T-helper 1 cell treated with Interleukin-12 subunit alpha and Interleukin-12 subunit beta and Interleukin-4 antibody, amounts not matched to agents 30 μg/mL and 1 μg/mL, for 36 hours (primary cell): ENCODE results near the gene BRF1.
"Not testable (repeated sequence)": the region's sequence is repeated elsewhere in the genome, so short reads cannot be mapped to it uniquely, and the experiment has no call there.

ENCODE experiments used
- H3K27ac Mint-ChIP-seq: one replicate; pipeline ENCODE4 v1.8.0; 2021; ENCODE audit warnings: mild to moderate bottlenecking, mixed read lengths
- H3K27me3 Mint-ChIP-seq: one replicate; pipeline ENCODE4 v1.8.0; 2021; ENCODE audit warnings: low read depth, mixed read lengths
- H3K36me3 Mint-ChIP-seq: one replicate; pipeline ENCODE4 v1.8.0; 2021; ENCODE audit warnings: low read depth, mixed read lengths
- H3K4me1 Mint-ChIP-seq: one replicate; pipeline ENCODE4 v1.8.0; 2021; ENCODE audit warnings: low read depth, mixed read lengths
- H3K4me3 Mint-ChIP-seq: one replicate; pipeline ENCODE4 v1.8.0; 2021; ENCODE audit warnings: mild to moderate bottlenecking, moderate library complexity, mixed read lengths
- H3K9me3 Mint-ChIP-seq: one replicate; pipeline ENCODE4 v1.8.0; 2021; ENCODE audit warnings: mixed read lengths

The BRF1 gene

DNA sequence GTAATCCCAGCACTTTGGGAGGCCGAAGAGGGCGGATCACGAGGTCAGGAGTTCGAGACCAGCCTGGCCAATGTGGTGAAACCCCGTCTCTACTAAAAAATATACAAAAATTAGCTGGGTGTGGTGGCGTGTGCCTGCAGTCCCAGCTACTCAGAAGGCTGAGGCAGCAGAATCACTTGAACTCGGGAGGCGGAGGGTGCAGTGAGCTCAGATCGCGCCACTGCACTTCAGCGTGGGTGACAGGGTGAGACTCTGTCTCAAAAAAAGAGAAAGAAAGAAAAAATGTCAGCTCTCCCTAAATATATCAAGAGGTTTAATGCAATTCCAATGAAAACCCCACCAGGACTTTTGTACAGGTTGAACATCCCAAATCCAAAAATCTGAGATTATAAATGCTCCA lies 3.5 kb downstream of the BRF1 start:
- peaks cover 31% of the 10 kb centered on the region for H3K4me1 Mint-ChIP-seq
- H3K4me3 Mint-ChIP-seq, H3K27me3 Mint-ChIP-seq, H3K9me3 Mint-ChIP-seq, H3K27ac Mint-ChIP-seq, H3K36me3 Mint-ChIP-seq: not testable (repeated sequence)

GRCh38 chr14:105294142-105294597 lies 6.6 kb downstream of the BRF1 start:
- Mint-ChIP-seq H3K4me3 (peak overlapping the region; percentile 79), H3K27me3 (no peaks in the 10 kb centered on the region), H3K36me3 (peaks cover 2% of the 10 kb centered on the region), H3K9me3 (no peaks in the 10 kb centered on the region), H3K27ac (peak overlapping the region; percentile 95), H3K4me1 (peaks cover 34% of the 10 kb centered on the region)

DNA sequence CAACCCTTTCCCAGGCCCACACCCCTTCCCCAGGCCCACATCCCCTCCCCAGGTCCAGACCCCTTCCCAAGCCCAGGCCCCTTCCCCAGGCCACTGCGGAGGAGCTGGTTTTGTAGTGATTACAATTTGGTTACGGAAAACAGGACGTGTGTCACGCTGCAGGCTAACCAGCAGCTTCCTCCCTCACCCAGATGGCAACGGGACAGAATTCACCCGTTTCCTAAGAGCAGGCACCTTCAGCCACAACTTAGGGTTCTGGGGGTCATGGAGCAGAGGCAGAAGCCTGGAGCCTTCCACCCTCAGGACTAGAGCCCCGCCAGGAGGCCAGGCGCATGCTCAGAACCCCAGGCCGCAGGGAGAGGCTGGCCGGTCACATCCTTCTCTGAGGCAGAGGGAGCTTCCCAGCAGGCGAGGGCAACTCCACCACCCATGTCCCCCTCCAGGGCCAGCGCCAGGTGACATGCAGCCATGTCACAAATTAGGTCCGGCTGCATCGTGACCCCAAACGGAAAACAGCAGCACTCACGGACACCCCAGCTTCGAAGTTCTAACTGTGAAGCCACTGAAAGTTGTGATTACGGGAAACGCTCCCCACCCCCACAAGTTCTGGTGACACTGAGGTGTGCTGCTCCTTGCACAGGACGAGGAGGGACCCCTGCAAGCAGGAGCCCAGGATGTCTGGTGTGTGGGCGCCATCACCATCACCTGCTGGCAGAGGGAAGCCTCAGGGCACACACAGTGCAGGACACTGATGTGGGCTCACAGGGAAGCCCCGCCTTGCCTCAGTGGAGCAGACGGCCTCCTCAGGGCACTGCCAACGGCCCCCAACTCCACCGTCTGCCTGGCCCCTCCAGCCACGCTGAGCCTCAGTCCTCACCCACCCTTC lies 7.7 kb downstream of the BRF1 start:
- Mint-ChIP-seq H3K4me3 (peak overlapping the region; percentile 70), H3K27me3 (no peaks in the 10 kb centered on the region), H3K27ac (peak overlapping the region; percentile 90), H3K9me3 (no peaks in the 10 kb centered on the region), H3K36me3 (peaks cover 2% of the 10 kb centered on the region), H3K4me1 (peaks cover 33% of the 10 kb centered on the region)

DNA sequence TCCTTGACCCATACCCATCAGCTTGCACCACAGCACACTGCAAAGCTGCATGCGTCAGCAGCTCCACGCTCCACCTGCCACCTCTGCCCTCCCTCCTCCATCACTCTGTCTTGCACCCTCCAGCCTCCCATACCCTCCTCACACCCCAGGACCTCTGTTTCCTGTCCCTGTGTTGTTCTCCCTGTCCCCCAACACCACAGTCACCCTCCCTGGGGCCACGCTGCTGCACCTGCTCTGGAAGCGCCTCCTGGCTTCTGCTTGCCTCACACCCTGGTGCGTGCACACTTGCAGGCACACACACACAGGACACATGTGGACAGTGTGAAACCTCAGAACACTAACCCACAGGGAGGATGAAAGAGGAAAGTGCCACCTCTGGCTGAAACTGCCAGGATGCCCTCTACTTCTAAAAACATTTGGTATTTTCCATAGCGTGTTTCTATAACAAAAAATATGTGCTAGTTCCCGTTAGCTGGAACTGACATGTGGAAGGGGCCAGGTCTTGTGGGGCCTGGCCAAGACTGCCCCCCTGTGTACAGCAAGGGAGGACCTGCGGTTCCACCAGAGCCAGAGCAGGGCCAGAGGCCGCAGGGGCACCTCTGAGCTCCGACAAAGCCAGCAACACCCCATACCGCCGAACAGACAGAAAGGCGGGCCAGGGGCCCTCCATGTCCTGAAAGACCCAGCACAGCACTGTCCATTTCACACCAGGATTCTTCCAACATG lies 10.0 kb downstream of the BRF1 start:
- Mint-ChIP-seq H3K4me1 (peaks cover 32% of the 10 kb centered on the region), H3K36me3 (peaks cover 2% of the 10 kb centered on the region), H3K27me3 (no peaks in the 10 kb centered on the region), H3K4me3 (no peak overlapping the region), H3K27ac (peak overlapping the region; percentile 65), H3K9me3 (no peaks in the 10 kb centered on the region)

DNA sequence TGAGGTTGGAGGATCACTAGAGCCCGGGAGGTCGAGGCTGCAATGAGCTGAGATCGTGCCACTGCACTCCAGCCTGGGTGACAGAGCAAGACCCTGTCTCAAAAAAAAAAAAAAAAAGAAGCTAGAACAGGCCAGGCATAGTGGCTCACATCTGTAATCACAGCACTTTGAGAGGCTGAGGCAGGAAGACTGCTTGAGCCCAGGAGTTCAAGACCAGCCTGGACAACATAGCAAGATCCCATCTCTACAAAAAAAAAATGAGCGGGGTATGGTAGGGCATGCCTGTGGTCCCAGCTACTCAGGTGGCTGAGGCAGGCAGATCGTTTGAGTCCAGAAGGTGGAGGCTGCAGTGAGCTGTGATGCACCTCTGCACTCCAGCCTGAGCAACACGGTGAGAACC lies 11.9 kb downstream of the BRF1 start:
- not testable (repeated sequence) for H3K27ac Mint-ChIP-seq, H3K9me3 Mint-ChIP-seq, H3K36me3 Mint-ChIP-seq, H3K27me3 Mint-ChIP-seq, H3K4me3 Mint-ChIP-seq
- peaks cover 29% of the 10 kb centered on the region for H3K4me1 Mint-ChIP-seq

DNA sequence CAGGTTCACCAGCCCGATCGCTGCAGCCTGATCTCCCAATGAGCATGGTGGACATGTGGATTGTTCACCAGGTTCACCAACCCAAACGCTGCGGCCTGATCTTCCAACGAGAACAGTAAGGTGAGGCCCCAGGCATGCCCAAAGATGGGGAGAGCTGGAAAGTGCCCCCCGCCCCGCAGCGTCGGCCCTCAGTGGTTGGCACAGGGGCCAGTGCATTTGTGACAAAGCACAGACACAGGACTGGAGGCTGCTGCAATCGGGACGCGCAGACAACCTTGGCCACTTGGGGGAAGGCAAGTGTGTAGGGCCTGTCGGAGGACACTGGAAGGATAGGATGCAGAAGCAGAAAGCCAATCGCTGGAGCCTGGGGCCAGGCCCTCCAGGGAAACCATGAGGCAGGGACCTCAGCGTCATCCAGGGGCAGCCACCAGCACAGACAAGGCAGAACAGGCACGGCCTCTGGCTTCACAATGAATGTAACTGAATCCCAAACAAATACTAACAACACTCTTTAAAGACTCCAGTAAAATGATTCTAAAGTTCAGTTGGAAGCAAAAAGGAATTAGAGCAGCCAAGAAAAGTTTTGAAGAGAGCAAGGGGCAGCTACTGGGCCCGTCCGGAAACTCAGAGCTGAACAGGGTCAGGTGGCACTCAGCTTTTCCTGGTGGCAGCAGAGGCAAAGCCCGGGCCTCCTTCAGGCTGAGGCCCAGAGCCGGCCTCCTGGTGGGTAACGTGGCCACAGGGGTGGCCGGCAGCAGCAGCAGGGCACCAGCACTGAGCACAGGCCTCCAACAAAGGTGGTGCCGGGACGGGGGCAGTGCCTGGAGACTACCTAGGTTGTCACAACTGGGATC lies 13.3 kb downstream of the BRF1 start:
- H3K4me3 Mint-ChIP-seq: no peak overlapping the region
- H3K36me3 Mint-ChIP-seq: peaks cover 8% of the 10 kb centered on the region
- H3K9me3 Mint-ChIP-seq: no peaks in the 10 kb centered on the region
- H3K27me3 Mint-ChIP-seq: no peaks in the 10 kb centered on the region
- no peak overlapping the region for H3K27ac Mint-ChIP-seq
- H3K4me1 Mint-ChIP-seq: peaks cover 26% of the 10 kb centered on the region

GRCh38 chr14:105286759-105287144 lies 14.0 kb downstream of the BRF1 start:
- peaks cover 30% of the 10 kb centered on the region for H3K4me1 Mint-ChIP-seq
- H3K4me3 Mint-ChIP-seq: no peak overlapping the region
- no peaks in the 10 kb centered on the region for H3K27me3 Mint-ChIP-seq
- peaks cover 11% of the 10 kb centered on the region for H3K36me3 Mint-ChIP-seq
- no peak overlapping the region for H3K27ac Mint-ChIP-seq
- no peaks in the 10 kb centered on the region for H3K9me3 Mint-ChIP-seq

GRCh38 chr14:105285174-105285573 lies 15.6 kb downstream of the BRF1 start:
- no peaks in the 10 kb centered on the region for H3K27me3 Mint-ChIP-seq

DNA sequence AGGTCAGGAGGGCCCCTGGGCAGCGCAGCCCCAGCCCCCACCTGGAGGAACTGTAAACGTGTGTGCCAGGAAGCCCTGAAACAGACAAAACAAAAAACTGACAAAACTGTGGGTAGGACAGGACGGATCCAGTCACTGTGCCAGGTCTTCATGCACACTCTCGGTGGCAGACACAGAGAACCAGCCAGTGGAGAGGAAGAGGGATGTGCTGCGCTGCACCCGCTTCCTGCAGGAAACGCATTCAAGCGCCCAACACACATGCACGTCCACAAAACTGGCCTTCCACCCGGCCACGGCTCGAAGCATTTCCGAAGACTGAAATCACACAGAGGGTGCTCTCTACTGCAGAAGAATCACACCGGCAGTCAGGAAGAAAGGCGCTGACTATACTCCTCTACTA lies 16.9 kb downstream of the BRF1 start:
- H3K9me3 Mint-ChIP-seq: no peaks in the 10 kb centered on the region
- H3K4me1 Mint-ChIP-seq: peaks cover 22% of the 10 kb centered on the region
- peak overlapping the region; percentile 59 for H3K27ac Mint-ChIP-seq
- peaks cover 13% of the 10 kb centered on the region for H3K36me3 Mint-ChIP-seq
- H3K4me3 Mint-ChIP-seq: no peak overlapping the region
- no peaks in the 10 kb centered on the region for H3K27me3 Mint-ChIP-seq

More at GRCh38 chr14:105285174-105285573, 15.6 kb downstream of the BRF1 start:
- Mint-ChIP-seq H3K9me3 (no peaks in the 10 kb centered on the region), H3K36me3 (peaks cover 13% of the 10 kb centered on the region), H3K4me1 (peaks cover 21% of the 10 kb centered on the region), H3K4me3 (no peak overlapping the region), H3K27ac (no peak overlapping the region)

GRCh38 chr14:105283028-105283427 lies 17.8 kb downstream of the BRF1 start:
- Mint-ChIP-seq H3K4me1 (peaks cover 22% of the 10 kb centered on the region), H3K27ac (no peak overlapping the region), H3K27me3 (no peaks in the 10 kb centered on the region), H3K4me3 (no peak overlapping the region), H3K36me3 (peaks cover 13% of the 10 kb centered on the region), H3K9me3 (no peaks in the 10 kb centered on the region)

- peaks cover 13% of the 10 kb centered on the region for H3K36me3 Mint-ChIP-seq
- H3K4me1 Mint-ChIP-seq: peaks cover 22% of the 10 kb centered on the region
- no peak overlapping the region for H3K4me3 Mint-ChIP-seq
- no peaks in the 10 kb centered on the region for H3K9me3 Mint-ChIP-seq
- H3K27ac Mint-ChIP-seq: peak overlapping the region; percentile 13
- no peaks in the 10 kb centered on the region for H3K27me3 Mint-ChIP-seq
These were observed 18.6 kb downstream of the BRF1 start for GRCh38 chr14:105282098-105282725.

GRCh38 chr14:105281371-105282097 lies 19.3 kb downstream of the BRF1 start:
- Mint-ChIP-seq H3K27ac (peak overlapping the region; percentile 3), H3K4me1 (peaks cover 22% of the 10 kb centered on the region), H3K27me3 (no peaks in the 10 kb centered on the region)

GRCh38 chr14:105280525-105280924 lies 20.3 kb downstream of the BRF1 start:
- H3K4me3 Mint-ChIP-seq: no peak overlapping the region
- H3K27ac Mint-ChIP-seq: no peak overlapping the region
- peaks cover 22% of the 10 kb centered on the region for H3K4me1 Mint-ChIP-seq
- peaks cover 13% of the 10 kb centered on the region for H3K36me3 Mint-ChIP-seq
- H3K9me3 Mint-ChIP-seq: no peaks in the 10 kb centered on the region
- no peaks in the 10 kb centered on the region for H3K27me3 Mint-ChIP-seq

More at GRCh38 chr14:105281371-105282097, 19.3 kb downstream of the BRF1 start:
- Mint-ChIP-seq H3K36me3 (peaks cover 13% of the 10 kb centered on the region), H3K4me3 (no peak overlapping the region), H3K9me3 (no peaks in the 10 kb centered on the region)
